Right forelimb (tissue), 1 donor: Measurements from ENCODE around the gene RPL26.
A peak's percentile ranks its signal among the peaks of the same experiment; 100 is the strongest.
"Not testable (repeated sequence)": the region's sequence is repeated elsewhere in the genome, so short reads cannot be mapped to it uniquely, and the experiment has no call there.

ENCODE experiments used
- DNase-seq: peaks from one replicate; pipeline ENCODE4 v3.0.0-alpha.2; 2018

RPL26 gene

DNA sequence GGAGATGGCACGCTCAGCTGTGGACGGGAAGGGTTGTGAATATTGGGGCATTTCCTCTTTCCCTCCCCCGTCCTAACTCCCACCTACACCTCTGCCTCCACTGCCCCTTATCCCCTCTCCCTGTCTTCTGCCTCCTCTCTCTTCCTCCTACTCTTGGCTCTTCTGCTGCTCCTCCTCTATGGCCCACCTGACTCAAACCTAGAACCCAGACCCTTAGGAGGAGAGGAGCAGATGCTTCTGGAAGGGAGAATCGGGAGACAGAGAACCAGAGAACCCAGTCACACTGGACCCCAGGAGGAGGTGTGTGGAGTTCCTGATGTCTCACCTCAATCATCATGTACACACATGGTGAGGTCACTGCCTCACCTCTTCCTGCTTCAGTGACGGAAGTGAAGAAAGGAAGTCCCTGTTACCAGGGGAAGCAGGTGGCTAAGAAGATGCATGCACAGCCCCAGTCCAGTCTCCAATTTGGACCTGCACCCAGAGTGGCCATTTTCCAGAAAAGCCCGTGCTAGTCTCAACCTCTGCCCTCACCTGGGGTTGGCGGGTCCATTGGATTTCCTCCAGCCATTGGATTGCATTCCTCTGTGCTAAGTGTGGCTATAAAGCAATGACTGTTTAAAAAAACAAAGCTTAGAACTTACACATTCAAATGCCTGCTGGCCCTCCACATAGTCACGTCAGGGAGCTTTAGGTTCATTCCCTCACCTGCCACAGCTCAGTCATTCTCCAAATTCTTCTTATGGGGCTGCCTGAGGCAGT is 10.7 kb upstream of the RPL26 start:
- DNase-seq: no peak

GRCh38 chr17:8392674-8393469 is 9.9 kb upstream of the RPL26 start:
- DNase-seq: no peak

- no peak for DNase-seq
Measured at GRCh38 chr17:8392274-8392673, 9.3 kb upstream of the RPL26 start.

- no peak for DNase-seq
Measured at GRCh38 chr17:8391711-8392110, 8.7 kb upstream of the RPL26 start.

DNA sequence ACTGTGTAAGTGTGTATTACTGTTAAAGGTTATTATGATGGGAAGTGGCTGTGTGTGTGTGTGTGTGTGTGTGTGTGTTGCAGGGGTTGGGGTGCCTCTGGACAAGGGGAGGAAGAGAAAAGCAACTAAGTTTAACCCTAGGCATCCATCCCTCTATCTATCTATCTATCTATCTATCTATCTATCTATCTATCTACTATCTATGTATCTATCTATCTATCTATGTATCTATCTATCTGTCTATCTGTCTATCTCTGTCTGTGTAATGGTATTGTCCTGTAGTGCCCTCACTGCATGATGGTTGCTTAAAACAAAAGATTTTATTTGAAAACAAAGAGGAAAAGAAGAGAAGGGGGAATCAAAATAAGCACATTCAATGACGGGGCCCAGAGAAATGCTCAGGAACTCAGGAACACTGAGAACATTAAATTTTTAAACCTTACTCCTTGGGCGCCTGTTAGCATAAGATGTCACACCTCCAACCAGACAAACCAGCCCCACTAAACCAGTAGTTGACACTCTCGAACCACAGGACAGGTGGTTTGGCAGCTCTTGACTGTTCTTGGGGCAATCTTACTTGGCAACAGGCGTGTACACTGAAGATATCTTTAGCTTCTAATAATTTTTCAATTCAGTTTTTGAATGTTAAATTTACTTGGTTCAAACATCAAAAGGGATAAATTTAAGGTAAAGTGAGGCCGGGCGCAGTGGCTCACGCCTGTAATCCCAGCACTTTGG is 5.1 kb upstream of the RPL26 start:
- no peak for DNase-seq

DNA sequence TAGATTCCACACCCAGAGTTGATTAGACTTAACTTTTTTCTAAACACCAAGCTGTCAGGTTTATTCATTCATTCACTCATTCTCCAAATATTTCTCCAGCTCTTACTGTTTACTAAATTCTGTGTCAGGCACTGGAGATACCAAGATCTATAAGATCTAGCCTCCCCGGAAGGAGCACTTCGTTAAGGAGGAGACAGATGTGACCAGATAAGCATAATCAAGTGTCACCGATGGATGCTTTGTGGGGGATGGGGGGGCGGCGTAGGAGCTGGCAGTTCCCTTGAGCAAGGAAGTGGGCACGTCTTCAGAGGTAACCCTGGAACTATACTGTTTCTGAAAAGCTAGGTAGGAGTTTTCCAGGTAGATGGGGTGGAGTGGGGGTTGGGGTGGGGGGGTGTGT is 3.8 kb upstream of the RPL26 start:
- no peak for DNase-seq

DNA sequence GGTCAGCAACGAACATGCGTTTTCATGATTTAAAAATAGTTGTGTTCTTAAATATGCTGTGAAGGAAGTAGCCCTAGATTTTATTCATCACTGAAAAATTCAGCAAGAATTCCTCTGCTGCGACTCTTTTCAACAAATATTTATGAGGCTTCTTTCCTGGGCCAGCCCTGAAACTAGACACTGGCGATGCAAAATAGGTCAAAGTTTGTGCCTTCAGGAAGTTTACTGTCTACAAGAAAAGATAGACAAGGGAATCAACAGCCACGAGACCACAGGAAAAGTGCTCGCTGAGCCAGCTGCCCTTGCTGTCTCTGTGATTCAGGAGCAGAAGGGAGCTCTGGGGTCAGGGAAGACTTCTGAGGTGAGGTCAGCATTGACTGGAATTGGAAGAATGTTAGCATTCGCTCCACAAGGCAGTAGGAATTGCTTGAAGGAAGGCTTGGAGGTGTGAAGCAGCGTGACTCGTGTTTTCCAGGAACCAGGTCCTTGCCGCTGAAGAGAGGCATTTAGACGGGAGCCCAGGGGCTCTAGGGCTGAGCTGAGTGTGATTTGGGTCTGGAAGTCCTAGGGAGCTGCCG is 1.9 kb upstream of the RPL26 start:
- DNase-seq: no peak

DNA sequence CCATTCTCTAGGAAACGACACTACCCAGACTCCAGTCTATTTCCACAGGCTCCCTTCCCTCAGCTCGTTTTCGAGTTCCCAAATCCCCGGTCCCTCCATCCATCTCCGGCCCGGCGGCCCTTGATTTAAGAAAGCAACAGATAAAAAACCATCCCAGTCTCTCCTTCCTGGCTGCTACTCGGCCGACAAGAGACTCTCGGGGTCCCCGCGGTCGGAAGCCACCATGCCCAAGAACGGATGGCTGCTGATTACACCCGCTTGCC is 182 bp downstream of the RPL26 start:
- no peak for DNase-seq

DNA sequence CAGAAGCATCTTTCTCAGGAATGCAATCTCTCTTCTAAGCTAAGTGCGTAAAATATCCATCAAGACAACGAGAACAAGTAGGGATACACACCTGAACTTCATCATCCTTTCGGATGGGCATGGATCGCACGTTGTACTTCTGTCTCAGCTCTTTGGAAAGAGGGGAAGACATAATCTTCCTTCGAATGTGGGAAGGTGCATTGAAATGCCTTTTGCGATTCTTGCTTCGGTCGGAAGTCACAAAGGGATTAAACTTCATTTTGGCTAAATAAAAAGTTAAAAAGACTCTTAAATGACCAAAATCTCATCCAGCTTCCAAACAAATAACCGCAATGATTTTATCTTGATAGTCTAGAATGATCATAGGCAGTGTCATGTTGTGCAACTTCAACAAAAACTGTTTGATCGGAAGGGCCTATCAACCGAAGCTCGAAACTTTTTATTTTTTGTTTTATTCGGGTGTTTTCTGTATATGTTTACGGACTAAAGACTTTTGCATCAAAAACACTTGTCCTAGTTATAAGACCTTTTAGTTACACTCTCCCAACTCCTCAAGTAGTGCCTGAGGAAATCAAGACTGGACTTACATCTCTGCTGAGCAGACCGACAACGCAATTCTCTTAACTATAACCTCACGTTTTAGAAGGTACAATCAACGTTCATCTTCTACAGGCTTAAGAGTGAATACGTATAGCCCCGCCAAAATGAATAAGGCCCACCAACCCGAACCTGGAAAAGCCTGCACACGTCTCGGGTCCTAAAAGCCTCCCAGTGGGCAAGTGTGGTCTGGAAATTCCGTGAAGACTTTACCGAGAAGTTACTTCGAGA is 727 bp downstream of the RPL26 start:
- DNase-seq: no peak

DNA sequence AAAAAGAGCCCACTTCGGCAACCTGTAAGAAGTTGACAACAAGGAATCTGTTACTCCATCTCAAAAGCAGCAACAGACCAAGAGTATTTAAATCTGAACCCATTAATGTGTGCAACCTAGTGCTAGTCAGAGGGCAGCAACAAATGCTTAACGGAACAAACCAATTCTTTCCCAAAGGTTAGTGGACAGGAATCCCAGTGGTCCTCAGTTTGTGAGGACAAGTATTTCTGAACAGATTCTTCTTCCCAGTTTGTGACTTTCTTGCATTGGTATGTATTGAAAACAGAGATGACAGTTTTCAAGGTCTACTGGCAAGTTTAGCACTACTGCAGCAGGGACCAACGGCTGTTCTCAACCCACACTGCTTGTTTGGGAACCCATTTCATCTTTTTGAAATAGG is 2.9 kb downstream of the RPL26 start:
- DNase-seq: no peak

DNA sequence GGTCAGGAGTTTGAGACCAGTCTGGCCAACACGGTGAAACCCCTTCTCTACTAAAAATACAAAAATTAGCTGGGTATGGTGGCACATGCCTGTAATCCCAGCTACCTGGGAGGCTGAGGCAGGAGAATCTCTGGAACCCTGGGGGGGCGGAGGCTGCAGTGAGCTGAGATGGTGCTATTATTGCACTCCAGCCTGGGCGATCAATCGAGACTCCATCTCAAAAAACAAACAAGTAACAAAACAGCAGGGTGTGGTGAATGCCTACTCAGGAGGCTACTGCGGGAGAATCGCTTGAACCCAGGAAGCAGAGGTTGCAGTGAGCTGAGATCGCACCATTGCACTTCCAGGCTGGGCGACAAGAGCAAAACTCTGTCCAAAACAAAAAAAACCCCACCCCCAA is 4.9 kb downstream of the RPL26 start:
- DNase-seq: not testable (repeated sequence)

- DNase-seq: no peak
Measured at GRCh38 chr17:8377422-8377821, 5.6 kb downstream of the RPL26 start.

GRCh38 chr17:8376271-8377067 is 6.5 kb downstream of the RPL26 start, which contains the start of gene KRABD2:
TSS of gene KRABD2 (minus strand) at chr17:8376704.
- DNase-seq: peak; percentile 94

DNA sequence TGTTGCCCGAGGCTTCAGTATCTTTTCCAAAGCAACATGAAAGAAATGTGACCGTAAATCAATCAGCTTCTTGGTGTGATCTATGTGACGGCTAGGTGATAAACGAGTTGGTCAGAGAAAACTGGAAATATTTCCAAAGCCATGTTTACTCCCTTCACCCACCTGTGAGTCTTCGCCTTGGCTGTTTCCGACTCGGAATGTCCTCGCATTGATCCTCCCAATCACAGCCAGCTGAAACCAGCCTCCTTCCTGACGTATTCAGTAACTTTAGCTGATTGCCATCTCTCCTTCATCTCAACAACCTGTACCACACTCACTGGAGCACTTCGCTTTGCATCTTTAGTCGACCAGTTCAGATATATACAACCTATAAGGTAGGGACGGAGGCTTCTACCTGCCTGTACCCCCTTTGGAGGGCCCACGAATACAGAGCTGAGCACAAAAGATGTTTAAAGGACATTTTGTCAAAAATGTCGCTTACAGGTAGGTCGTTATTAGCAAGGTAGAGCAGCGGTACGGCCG is 7.2 kb downstream of the RPL26 start:
- peak; percentile 54 for DNase-seq

DNA sequence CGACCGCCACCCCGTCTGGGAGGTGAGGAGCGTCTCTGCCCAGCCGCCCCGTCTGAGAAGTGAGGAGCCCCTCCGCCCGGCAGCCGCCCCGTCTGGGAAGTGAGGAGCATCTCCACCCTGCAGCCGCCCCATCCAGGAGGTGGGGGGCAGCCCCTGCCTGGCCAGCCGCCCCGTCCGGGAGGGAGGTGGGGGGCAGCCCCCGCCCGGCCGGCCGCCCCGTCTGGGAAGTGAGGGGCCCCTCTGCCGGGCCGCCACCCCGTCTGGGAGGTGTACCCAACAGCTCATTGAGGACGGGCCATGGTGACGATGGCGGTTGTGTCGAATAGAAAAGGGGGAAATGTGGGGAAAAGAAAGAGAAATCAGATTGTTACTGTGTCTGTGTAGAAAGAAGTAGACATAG is 9.1 kb downstream of the RPL26 start:
- not testable (repeated sequence) for DNase-seq

DNA sequence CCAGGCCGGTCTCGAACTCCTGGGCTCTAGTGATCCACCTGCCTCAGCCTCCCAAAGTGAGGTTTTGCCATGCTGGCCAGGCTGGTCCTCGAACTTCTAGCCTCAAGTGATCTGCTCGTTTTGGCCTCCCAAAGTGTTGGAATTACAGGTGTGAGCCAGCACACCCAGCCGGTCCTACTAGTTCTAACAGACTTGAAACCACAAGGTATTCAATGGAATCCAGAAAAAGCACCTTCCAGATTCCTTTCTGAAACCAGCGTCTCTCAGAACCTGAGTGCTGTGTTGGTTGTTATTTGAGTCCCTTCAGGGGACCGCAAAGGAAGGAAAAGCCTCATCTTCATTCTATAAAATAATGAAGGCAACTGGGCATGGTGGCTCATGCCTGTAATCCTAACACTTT is 10.6 kb downstream of the RPL26 start:
- DNase-seq: no peak

GRCh38 chr17:8371786-8372185 is 11.2 kb downstream of the RPL26 start:
- no peak for DNase-seq

- DNase-seq: no peak
Measured at GRCh38 chr17:8369944-8370343, 13.0 kb downstream of the RPL26 start.

GRCh38 chr17:8368193-8368592 is 14.8 kb downstream of the RPL26 start:
- DNase-seq: no peak

GRCh38 chr17:8366231-8366630 is 16.8 kb downstream of the RPL26 start:
- no peak for DNase-seq

GRCh38 chr17:8365143-8365542 is 17.9 kb downstream of the RPL26 start:
- DNase-seq: no peak
